Stimulated activated naive B cell treated with anti-CD40 and anti-IgM and Interleukin-4, amounts not matched to agents 10 μg/mL and 1 μg/mL and 100 μg/mL, for 72 hours (primary cell): ENCODE measurements around the gene DAND5.
"Not testable (repeated sequence)": the region's sequence is repeated elsewhere in the genome, so short reads cannot be mapped to it uniquely, and the experiment has no call there.

Experiments used
- ATAC-seq, 2 donors: fragments of 150-1000 bp; cut with Tn5 transposase; replicated peaks; 2 replicates each; pipeline ENCODE4 v1.10.0; 2021; ENCODE audit warnings: moderate library complexity in 1 of 2
- DNase-seq: peaks from one replicate; pipeline ENCODE4 v3.0.0; 2021
- H3K27ac Mint-ChIP-seq: one replicate; pipeline ENCODE4 v1.8.0; 2022; ENCODE audit warnings: mild to moderate bottlenecking, mixed read lengths
- H3K27me3 Mint-ChIP-seq, 2 donors: one replicate each; pipeline ENCODE4 v1.8.0; 2022; ENCODE audit warnings: mixed read lengths in 2 of 2
- H3K36me3 Mint-ChIP-seq, 2 donors: one replicate each; pipeline ENCODE4 v1.8.0; 2022; ENCODE audit warnings: mixed read lengths in 2 of 2, mild to moderate bottlenecking in 1 of 2
- H3K4me1 Mint-ChIP-seq, 2 donors: one replicate each; pipeline ENCODE4 v1.8.0; 2022; ENCODE audit warnings: mixed read lengths in 2 of 2, mild to moderate bottlenecking in 1 of 2
- H3K4me3 Mint-ChIP-seq, 2 donors: one replicate each; pipeline ENCODE4 v1.8.0; 2022; ENCODE audit warnings: mild to moderate bottlenecking in 2 of 2, mixed read lengths in 2 of 2, moderate library complexity in 1 of 2
- H3K9me3 Mint-ChIP-seq, 2 donors: one replicate each; pipeline ENCODE4 v1.8.0; 2022; ENCODE audit warnings: mixed read lengths in 2 of 2, mild to moderate bottlenecking in 1 of 2

The DAND5 gene

DNA sequence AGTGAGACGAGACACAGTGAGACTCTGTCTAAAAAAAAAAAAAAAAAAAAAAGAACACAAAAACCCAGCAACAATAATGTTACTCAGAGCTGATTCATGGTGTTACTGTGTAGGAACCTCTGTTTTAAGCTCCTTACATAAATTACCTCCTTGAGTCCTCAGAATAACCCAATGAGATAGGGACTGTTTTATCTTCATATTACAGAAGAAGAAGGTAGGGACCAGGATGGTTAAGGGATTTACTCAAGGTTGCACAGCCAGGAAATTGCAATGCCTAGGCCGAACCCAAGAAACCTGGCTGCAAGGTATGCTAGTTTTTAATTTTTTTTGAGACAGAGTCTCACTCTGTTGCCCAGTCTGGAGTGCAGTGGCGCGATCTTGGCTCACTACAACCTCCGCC is 1.5 kb upstream of the DAND5 start:
- no peak for DNase-seq
- H3K27ac Mint-ChIP-seq, result no peak overlapping the region
- H3K27me3 Mint-ChIP-seq, result no peaks in the 10 kb centered on the region
- H3K36me3 Mint-ChIP-seq, result no peaks in the 10 kb centered on the region
- ATAC-seq, result no peak
- peaks cover 5 to 12% of the 10 kb centered on the region in 2 donors for H3K4me1 Mint-ChIP-seq
- no peak overlapping the region for H3K4me3 Mint-ChIP-seq
- no peaks in the 10 kb centered on the region for H3K9me3 Mint-ChIP-seq

DNA sequence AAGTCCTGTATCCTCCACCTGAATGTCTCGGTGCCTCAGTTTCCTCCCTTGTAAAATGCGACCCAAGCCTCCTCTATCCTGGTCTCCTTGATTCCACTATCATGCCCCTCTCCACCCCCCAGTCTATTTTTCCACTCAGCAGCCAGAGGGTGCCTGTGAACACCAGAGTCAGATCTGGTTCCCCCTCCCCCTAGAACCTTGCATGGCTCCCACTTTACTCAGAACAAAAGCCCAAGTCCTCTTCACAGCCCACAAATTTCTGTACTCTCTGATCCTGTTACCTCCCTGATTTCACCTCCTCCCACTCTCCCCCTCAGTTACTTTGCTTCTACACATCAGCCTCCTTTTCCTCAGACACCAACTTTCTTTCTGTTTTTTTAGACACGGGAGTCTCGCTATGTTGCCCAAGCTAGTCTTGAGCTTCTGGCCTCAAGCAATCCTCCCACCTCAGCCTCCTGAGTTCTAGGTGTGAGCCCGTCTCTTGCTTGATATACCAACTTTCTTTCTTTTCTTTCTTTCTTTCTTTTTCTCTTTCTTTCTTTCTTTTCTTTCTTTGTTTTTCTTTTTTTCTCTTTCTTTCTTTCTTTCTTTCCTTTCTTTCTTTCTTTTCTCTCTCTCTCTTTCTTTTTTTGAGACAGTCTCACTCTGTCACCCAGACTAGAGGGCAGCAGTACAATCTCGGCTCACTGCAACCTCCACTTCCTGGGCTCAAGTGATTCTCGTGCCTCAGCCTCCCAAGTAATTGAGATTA is 869 bp downstream of the DAND5 start:
- Mint-ChIP-seq H3K27ac (no peak overlapping the region), H3K4me3 (no peak overlapping the region)
- no peak for ATAC-seq

DNA sequence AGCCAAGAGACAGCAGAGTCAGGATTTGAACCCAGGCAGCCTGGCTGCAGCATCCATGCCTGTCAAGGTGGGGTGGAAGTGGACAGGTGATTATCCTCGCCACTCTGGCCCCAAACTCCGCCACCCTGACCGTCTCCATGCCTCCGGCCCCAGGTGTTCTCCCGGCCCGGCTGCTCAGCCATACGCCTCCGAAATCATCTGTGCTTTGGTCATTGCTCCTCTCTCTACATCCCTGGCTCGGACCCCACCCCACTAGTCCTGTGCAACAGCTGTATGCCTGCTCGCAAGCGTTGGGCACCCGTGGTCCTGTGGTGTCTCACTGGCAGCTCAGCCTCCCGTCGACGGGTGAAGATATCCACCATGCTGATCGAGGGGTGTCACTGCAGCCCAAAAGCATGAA is 3.9 kb downstream of the DAND5 start:
- Mint-ChIP-seq H3K4me3 (no peak overlapping the region), H3K4me1 (peaks cover 5 to 7% of the 10 kb centered on the region in 2 donors), H3K9me3 (no peaks in the 10 kb centered on the region), H3K27ac (no peak overlapping the region), H3K27me3 (peaks cover 9 to 23% of the 10 kb centered on the region in 2 donors), H3K36me3 (no peaks in the 10 kb centered on the region)
- ATAC-seq (no peak), DNase-seq (no peak)

More for the DNA sequence above, 869 bp downstream of the DAND5 start:
- Mint-ChIP-seq H3K4me1 (peaks cover 2 to 7% of the 10 kb centered on the region in 2 donors), H3K9me3 (no peaks in the 10 kb centered on the region), H3K27me3 (peaks cover 0 to 10% of the 10 kb centered on the region in 2 donors), H3K36me3 (no peaks in the 10 kb centered on the region)
- DNase-seq, result no peak

DNA sequence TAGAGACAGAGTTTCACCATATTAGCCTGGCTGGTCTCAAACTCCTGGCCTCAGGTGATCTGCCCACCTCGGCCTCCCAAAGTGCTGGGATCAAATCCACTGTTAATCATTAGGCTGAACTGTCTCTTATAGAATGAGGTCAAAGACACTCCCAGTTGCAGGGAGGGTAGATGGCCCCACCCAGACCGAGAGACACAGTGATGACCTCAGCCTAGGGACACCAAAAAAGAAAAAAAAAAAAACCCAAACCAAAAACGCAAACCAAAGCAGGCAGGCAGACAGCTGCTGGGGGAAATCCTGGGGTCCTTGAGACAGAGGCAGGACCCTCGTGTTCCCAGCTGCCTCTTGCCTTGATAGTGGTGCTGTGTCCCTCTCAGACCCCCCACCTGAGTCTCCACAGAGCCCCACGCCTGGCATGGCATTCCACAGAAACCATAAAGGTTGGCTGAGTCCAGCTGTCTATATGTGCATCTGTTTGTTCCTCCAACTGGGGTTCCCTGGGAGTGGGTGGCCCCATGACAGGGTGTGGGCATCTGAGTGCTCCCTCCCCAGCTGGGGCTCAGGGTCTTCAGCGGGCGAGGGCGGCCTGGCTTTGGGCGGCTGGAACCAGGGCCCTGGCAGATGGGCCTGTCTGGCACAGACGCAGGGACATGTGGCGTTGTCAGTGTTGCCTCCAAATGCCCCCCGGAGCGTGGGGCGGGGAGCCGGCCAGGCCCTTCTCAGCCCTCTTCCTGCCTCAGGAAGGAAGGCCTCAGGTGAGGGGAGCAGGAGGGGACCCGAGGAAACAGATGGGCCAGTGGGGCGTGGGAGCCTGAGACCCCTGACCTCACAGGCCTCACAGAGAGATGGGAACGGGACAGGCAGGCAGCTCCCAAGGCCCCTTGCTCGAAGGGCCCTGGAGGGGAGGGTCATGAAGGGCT is 5.2 kb downstream of the DAND5 start:
- no peak for ATAC-seq
- peaks cover 5 to 7% of the 10 kb centered on the region in 2 donors for H3K4me1 Mint-ChIP-seq
- peaks cover 9 to 23% of the 10 kb centered on the region in 2 donors for H3K27me3 Mint-ChIP-seq
- no peak overlapping the region for H3K4me3 Mint-ChIP-seq
- DNase-seq, result no peak
- H3K27ac Mint-ChIP-seq, result no peak overlapping the region
- no peaks in the 10 kb centered on the region for H3K36me3 Mint-ChIP-seq
- H3K9me3 Mint-ChIP-seq, result no peaks in the 10 kb centered on the region

DNA sequence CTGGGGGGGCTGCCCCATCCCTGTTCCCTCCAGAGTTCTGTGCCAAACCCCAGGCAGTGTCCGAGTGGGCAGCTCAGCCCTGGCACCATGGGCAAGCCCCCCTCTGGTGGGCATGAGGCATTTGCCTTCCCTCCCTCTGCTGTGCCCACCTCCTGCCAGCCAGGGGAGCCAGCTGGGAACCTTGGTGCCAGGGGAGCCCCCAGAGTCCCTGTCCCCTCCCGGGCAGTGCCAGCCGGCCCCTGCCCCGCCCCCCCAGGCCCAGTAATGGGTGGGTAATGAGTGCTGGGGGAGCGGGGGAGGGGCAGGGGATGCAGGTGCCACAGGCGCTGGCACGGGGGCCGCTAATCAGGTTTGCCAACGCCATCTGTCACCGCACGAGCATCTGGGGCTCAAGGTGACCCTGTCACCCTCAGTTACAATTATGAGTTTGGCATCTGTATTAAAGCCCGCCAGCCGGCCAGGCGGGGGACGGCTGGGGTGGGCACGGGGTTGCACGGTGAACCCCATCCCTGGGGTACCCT is 5.9 kb downstream of the DAND5 start:
- no peak overlapping the region for H3K4me3 Mint-ChIP-seq
- H3K27me3 Mint-ChIP-seq, result peaks cover 9 to 23% of the 10 kb centered on the region in 2 donors
- no peaks in the 10 kb centered on the region for H3K9me3 Mint-ChIP-seq
- H3K27ac Mint-ChIP-seq, result no peak overlapping the region
- H3K4me1 Mint-ChIP-seq, result peaks cover 5 to 13% of the 10 kb centered on the region in 2 donors
- H3K36me3 Mint-ChIP-seq, result no peaks in the 10 kb centered on the region
- DNase-seq, result no peak
- ATAC-seq, result no peak

DNA sequence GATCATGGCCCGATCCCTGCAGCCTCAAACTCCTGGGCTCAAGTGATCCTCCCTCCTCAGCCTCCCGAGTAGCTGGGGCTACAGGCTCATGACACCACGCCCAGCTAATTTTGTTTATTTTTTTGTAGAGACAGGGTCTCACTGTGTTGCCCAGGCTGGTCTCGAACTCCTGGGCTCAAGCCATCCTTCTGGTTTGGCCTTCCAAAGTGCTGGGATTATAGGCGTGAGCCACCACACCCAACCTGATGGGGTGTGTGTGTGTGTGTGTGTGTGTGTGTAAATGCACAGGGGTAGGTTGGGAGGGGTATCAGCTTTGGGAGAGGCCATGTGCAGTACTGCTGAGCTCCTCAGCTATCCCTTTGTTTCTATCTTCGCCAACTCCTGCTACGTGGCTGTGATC is 6.7 kb downstream of the DAND5 start:
- Mint-ChIP-seq H3K27me3 (peaks cover 9 to 23% of the 10 kb centered on the region in 2 donors), H3K4me1 (peaks cover 5 to 13% of the 10 kb centered on the region in 2 donors)
- H3K27ac Mint-ChIP-seq, H3K9me3 Mint-ChIP-seq, DNase-seq, H3K4me3 Mint-ChIP-seq, ATAC-seq, H3K36me3 Mint-ChIP-seq: not testable (repeated sequence)

DNA sequence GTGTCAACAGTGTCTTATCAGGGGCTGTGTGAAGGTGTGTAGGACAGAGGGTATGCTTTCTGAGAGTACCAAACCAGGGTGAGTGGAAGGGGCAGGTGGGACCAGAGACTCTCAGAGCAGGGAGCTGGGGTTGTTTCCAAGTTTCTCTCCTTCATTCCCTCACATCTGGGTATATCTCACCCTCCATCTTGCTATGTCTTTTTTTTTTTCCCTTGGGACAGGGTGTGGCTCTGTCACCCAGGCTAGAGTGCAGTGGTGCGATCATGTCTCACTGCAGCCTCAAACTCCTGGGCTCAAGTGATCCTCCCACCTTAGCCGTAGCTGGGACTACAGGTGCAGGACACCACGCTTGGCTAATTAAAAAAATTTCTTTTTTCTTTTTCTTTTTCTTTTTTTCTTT is 10.6 kb downstream of the DAND5 start:
- peaks cover 8 to 13% of the 10 kb centered on the region in 2 donors for H3K4me1 Mint-ChIP-seq
- no peak overlapping the region for H3K4me3 Mint-ChIP-seq
- H3K27ac Mint-ChIP-seq, result peak overlapping the region; percentile 77
- no peak for DNase-seq
- peaks cover 9 to 13% of the 10 kb centered on the region in 2 donors for H3K27me3 Mint-ChIP-seq
- H3K36me3 Mint-ChIP-seq, result no peaks in the 10 kb centered on the region
- no peaks in the 10 kb centered on the region for H3K9me3 Mint-ChIP-seq
- no peak for ATAC-seq

DNA sequence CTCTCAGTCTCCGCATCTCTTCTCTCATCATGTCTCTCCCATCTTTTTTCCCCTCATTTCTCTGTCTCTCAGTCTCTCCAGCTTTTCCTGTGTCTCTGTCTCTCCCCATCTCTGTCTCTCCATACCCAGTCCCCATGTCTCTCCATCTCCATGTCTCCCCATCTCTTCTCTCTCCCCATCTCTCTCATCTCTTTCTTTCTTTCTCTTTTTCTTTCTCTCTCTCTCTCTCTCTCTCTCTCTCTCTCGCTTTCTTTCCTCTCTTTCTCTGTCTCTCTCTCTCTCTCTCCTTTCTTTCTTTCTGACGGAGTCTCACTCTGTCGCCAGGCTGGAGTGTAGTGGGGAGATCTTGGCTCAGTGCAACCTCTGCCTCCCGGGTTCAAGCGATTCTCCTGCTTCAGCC is 13.3 kb downstream of the DAND5 start:
- no peaks in the 10 kb centered on the region for H3K9me3 Mint-ChIP-seq
- DNase-seq (no peak), ATAC-seq (no peak)
- H3K4me1 Mint-ChIP-seq, result peaks cover 11 to 14% of the 10 kb centered on the region in 2 donors
- peaks cover 8 to 11% of the 10 kb centered on the region in 2 donors for H3K27me3 Mint-ChIP-seq
- H3K36me3 Mint-ChIP-seq, result no peaks in the 10 kb centered on the region
- H3K4me3 Mint-ChIP-seq, result no peak overlapping the region
- H3K27ac Mint-ChIP-seq, result no peak overlapping the region

DNA sequence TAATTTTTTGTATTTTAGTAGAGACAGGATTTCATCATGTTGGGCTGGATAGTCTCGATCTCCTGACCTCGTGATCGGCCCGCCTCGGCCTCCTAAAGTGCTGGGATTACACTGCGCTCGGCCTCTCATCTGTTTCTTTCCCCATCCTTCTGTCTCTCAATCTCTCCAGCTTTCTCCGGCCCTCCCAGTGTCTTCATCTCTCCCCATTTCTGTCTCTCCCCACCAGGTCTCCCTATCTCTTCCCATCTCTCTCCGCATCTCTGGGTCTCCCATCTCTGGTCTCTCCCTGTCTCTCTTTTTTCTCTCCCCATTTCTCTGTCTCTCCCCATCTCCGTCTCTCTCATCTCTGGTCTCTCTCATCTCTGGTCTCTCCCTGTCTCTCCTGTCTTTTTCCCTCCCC is 13.7 kb downstream of the DAND5 start:
- no peaks in the 10 kb centered on the region for H3K9me3 Mint-ChIP-seq
- H3K4me1 Mint-ChIP-seq, result peaks cover 7 to 10% of the 10 kb centered on the region in 2 donors
- no peak for ATAC-seq
- no peak overlapping the region for H3K27ac Mint-ChIP-seq
- no peak for DNase-seq
- H3K27me3 Mint-ChIP-seq, result peaks cover 5 to 6% of the 10 kb centered on the region in 2 donors
- H3K36me3 Mint-ChIP-seq, result no peaks in the 10 kb centered on the region
- no peak overlapping the region for H3K4me3 Mint-ChIP-seq

DNA sequence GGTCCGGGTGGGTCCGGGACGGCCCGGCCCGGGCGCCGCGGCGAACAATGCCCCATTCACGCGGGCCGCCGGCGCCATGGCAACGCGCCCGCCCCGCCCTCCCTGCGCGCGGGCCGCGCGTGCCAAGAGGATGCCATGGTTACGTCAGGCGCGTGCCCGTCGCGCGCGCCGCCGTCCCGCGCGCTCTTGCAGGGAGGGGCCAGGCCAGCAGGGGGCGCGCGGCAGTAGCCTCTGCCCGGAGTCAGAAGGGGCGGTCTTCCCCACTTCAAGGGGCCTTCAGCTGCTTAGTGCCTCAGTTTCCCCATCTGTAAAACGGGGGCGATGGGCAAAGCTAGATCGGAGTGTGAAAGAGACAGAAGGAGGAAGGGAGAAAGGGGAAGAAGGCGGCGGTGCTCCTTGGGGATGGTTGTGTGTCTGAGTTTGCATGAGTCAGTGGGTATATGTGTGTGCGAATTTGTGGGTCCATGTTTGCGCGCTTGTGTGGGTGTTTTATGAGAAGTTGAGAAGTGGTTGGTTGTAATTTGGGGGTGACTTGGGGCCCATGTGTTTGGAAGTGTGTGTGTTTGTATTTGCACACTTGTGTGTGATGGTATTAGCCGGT is 14.3 kb downstream of the DAND5 start:
- Mint-ChIP-seq H3K27ac (no peak overlapping the region), H3K4me3 (no peak overlapping the region), H3K36me3 (no peaks in the 10 kb centered on the region), H3K4me1 (peaks cover 6 to 9% of the 10 kb centered on the region in 2 donors), H3K9me3 (no peaks in the 10 kb centered on the region), H3K27me3 (peaks cover 5 to 6% of the 10 kb centered on the region in 2 donors)
- DNase-seq (peak; percentile 70), ATAC-seq (peak; percentile 67 to 79)

DNA sequence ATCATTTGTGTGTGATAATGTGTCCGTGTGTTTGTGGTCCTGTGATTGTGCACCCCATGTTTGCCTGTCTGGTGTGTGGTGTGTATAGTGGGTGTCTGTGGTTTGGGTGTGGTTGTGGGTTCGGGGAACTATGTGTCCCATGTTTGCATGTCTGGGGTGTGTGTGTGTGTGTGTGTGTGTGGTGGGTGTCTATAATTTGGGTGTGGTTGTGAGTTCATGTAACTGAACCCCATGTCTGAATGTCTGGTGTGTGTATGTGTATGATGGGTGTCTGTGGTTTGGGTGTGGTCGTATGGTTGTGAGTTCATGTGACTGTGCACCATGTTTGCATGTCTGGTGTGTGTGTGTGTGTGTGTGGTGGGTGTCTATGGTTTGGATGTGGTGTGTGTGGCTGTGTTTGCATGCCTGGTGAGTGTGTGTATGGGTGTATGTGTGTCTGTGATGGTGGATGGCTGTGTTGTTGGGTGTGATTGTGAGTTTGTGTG is 14.8 kb downstream of the DAND5 start:
- ATAC-seq, result no peak
- no peaks in the 10 kb centered on the region for H3K36me3 Mint-ChIP-seq
- no peaks in the 10 kb centered on the region for H3K9me3 Mint-ChIP-seq
- no peak for DNase-seq
- peaks cover 6 to 9% of the 10 kb centered on the region in 2 donors for H3K4me1 Mint-ChIP-seq
- no peak overlapping the region for H3K27ac Mint-ChIP-seq
- H3K4me3 Mint-ChIP-seq, result no peak overlapping the region
- peaks cover 5 to 6% of the 10 kb centered on the region in 2 donors for H3K27me3 Mint-ChIP-seq

DNA sequence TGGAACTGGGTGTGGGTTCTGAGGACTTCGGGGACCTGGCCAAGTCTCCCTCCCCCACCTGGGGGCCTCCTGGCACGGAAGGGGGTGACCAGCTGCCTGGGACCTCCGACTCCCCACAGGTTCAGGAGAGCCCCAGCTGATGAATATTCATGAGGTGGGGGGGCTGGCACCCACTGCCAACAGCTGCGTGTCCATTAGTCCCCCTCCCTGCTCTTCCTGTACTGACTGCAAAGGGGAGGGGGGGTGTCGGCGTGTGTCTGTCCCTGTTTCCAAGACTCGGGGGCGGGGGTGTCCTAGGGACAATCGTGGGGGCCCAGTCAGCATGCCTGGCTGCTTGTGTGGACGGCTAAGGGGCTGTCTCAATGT is 15.3 kb downstream of the DAND5 start:
- H3K27ac Mint-ChIP-seq, result no peak overlapping the region
- no peak overlapping the region for H3K4me3 Mint-ChIP-seq
- DNase-seq (no peak), ATAC-seq (no peak)
- peaks cover 5 to 6% of the 10 kb centered on the region in 2 donors for H3K27me3 Mint-ChIP-seq
- peaks cover 6 to 9% of the 10 kb centered on the region in 2 donors for H3K4me1 Mint-ChIP-seq
- no peaks in the 10 kb centered on the region for H3K9me3 Mint-ChIP-seq
- H3K36me3 Mint-ChIP-seq, result no peaks in the 10 kb centered on the region

DNA sequence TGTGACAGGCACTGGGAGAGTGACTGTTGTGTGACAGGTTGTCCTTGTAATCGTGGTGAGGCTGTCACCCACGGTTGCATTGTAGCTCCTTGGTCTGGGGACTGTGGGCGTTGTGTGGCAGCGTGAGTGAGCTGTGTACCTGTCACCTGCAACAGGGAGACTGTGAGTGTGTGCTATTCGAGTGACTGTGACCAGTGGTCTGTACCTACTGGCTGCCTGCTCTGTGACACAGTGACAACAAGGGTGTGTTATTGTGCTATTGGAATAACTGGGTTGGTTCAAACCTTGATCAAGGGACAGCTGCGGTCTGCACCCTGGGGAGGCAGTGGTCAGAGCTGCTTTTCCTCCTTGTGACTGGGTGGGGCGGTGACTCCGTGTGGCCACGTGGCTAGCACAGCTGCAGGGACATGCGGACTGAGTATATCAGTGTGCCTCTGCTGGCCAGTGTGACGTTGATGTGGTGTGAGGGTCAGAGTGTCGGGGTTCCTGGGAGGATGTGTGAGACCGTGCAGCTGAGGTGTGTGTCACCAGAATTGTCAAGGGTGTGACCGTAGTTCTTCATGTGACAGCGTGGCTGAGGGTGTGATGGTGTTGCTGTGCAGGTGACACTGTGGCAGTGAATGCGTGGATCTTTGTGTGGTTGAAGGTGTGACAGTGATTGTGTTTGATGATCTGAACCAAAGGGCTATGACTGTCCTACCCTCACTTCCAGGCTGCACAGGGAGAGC is 15.8 kb downstream of the DAND5 start:
- ATAC-seq (peak; percentile 64 to 65), DNase-seq (peak; percentile 21)
- H3K36me3 Mint-ChIP-seq, result no peaks in the 10 kb centered on the region
- no peaks in the 10 kb centered on the region for H3K9me3 Mint-ChIP-seq
- H3K4me1 Mint-ChIP-seq, result peaks cover 1 to 9% of the 10 kb centered on the region in 2 donors
- H3K27ac Mint-ChIP-seq, result no peak overlapping the region
- H3K4me3 Mint-ChIP-seq, result no peak overlapping the region
- peaks cover 5 to 6% of the 10 kb centered on the region in 2 donors for H3K27me3 Mint-ChIP-seq
